ENCODE results near the gene NDUFV1.
"Not testable (repeated sequence)": the region's sequence is repeated elsewhere in the genome, so short reads cannot be mapped to it uniquely, and the experiment has no call there.

Gene NDUFV1

GRCh38 chr11:67586568-67587250 lies 20.0 kb upstream of the NDUFV1 start:
- no peak for DNase-seq (ENCODE audit: low spot score)

- DNase-seq (ENCODE audit: low spot score): no peak
Measured at GRCh38 chr11:67588136-67588503, 18.6 kb upstream of the NDUFV1 start.

- not testable (repeated sequence) for DNase-seq (ENCODE audit: low spot score)
Measured at GRCh38 chr11:67588899-67589415, 17.8 kb upstream of the NDUFV1 start.

GRCh38 chr11:67592880-67593564 lies 13.7 kb upstream of the NDUFV1 start:
- no peak for DNase-seq (ENCODE audit: low spot score)

GRCh38 chr11:67593565-67593905 lies 13.2 kb upstream of the NDUFV1 start:
- no peak for DNase-seq (ENCODE audit: low spot score)

GRCh38 chr11:67594480-67594879 lies 12.3 kb upstream of the NDUFV1 start:
- no peak for DNase-seq (ENCODE audit: low spot score)

GRCh38 chr11:67596753-67597300 lies 9.9 kb upstream of the NDUFV1 start:
- DNase-seq (ENCODE audit: low spot score): no peak

- DNase-seq (ENCODE audit: low spot score): not testable (repeated sequence)
Measured at GRCh38 chr11:67597458-67597857, 9.3 kb upstream of the NDUFV1 start.

GRCh38 chr11:67597963-67598362 lies 8.8 kb upstream of the NDUFV1 start:
- not testable (repeated sequence) for DNase-seq (ENCODE audit: low spot score)

- DNase-seq (ENCODE audit: low spot score): no peak
Measured at GRCh38 chr11:67599149-67599548, 7.6 kb upstream of the NDUFV1 start.

- DNase-seq (ENCODE audit: low spot score): no peak
Measured at GRCh38 chr11:67600324-67601029, 6.3 kb upstream of the NDUFV1 start.

GRCh38 chr11:67601098-67601497 lies 5.6 kb upstream of the NDUFV1 start:
- no peak for DNase-seq (ENCODE audit: low spot score)

- DNase-seq (ENCODE audit: low spot score): not testable (repeated sequence)
Measured at GRCh38 chr11:67604119-67604518, 2.6 kb upstream of the NDUFV1 start.

- DNase-seq (ENCODE audit: low spot score): no peak
Measured at GRCh38 chr11:67604815-67605214, 1.9 kb upstream of the NDUFV1 start.

GRCh38 chr11:67605231-67606011 lies 1.3 kb upstream of the NDUFV1 start:
- no peak for DNase-seq (ENCODE audit: low spot score)

- DNase-seq (ENCODE audit: low spot score): no peak
Measured at GRCh38 chr11:67606093-67606491, 644 bp upstream of the NDUFV1 start.

GRCh38 chr11:67607507-67607906 lies 771 bp downstream of the NDUFV1 start:
- no peak for DNase-seq (ENCODE audit: low spot score)

GRCh38 chr11:67608486-67608885 lies 1.8 kb downstream of the NDUFV1 start:
- DNase-seq (ENCODE audit: low spot score): no peak

GRCh38 chr11:67609316-67609715 lies 2.6 kb downstream of the NDUFV1 start:
- DNase-seq (ENCODE audit: low spot score): no peak

GRCh38 chr11:67610302-67610868 lies 3.6 kb downstream of the NDUFV1 start:
- no peak for DNase-seq (ENCODE audit: low spot score)

GRCh38 chr11:67611165-67611564 lies 4.4 kb downstream of the NDUFV1 start:
- no peak for DNase-seq (ENCODE audit: low spot score)

Measured in NAMALWA (cell line).